Astrocyte (in vitro differentiated cells and primary cell): Measurements from ENCODE around the gene SMAD3. TPM values are rescaled to one million over a fixed set of nuclear protein-coding genes. Genes with fewer than 3 reads are reported as not detected.

Experiments used
- DNase-seq: peaks from one replicate; pipeline ENCODE4 v3.0.0-alpha.2; 2010; ENCODE audit warnings: low read depth
- FAIRE-seq: peaks from 2 replicates; lab custom pipeline; 2011; peaks lifted over from hg19 to GRCh38; lab: Jason Lieb, UNC
- H2AFZ ChIP-seq: 2 replicates; pipeline ENCODE4 v1.6.0; 2012; ENCODE audit warnings: low read depth, low read length, inconsistent platforms
- H3K27ac ChIP-seq: 2 replicates; pipeline ENCODE4 v1.5.1; 2011; ENCODE audit warnings: low read depth, low read length, inconsistent platforms
- H3K27me3 ChIP-seq: 2 replicates; pipeline ENCODE4 v1.6.0; 2011; ENCODE audit warnings: low read length, inconsistent platforms; ENCODE audit not compliant: insufficient read depth
- H3K36me3 ChIP-seq: 2 replicates; pipeline ENCODE4 v1.5.1; 2011; ENCODE audit warnings: low read length, inconsistent platforms; ENCODE audit not compliant: insufficient read depth
- H3K4me1 ChIP-seq: 2 replicates; pipeline ENCODE4 v1.5.1; 2011; ENCODE audit warnings: low read length, inconsistent platforms; ENCODE audit not compliant: insufficient read depth
- H3K4me2 ChIP-seq: 2 replicates; pipeline ENCODE4 v1.6.0; 2012; ENCODE audit warnings: low read length, inconsistent platforms
- H3K4me3 ChIP-seq: 2 replicates; pipeline ENCODE4 v1.5.1; 2011; ENCODE audit warnings: low read depth, mild to moderate bottlenecking, low read length, inconsistent platforms; ENCODE audit not compliant: insufficient read depth
- H3K79me2 ChIP-seq: 2 replicates; pipeline ENCODE4 v1.6.0; 2012; ENCODE audit warnings: mild to moderate bottlenecking, low read length, inconsistent platforms; ENCODE audit not compliant: insufficient read depth
- H3K9ac ChIP-seq: 2 replicates; pipeline ENCODE4 v1.6.0; 2012; ENCODE audit warnings: mild to moderate bottlenecking, low read length, inconsistent platforms
- H3K9me3 ChIP-seq: 2 replicates; pipeline ENCODE4 v1.5.1; 2012; ENCODE audit warnings: low read depth, mild to moderate bottlenecking, low read length, inconsistent platforms; ENCODE audit not compliant: insufficient read depth
- H4K20me1 ChIP-seq: 2 replicates; pipeline ENCODE4 v1.6.0; 2012; ENCODE audit warnings: low read length, inconsistent platforms; ENCODE audit not compliant: insufficient read depth
- H3K27ac Mint-ChIP-seq: one replicate; pipeline ENCODE4 v1.8.0; 2021; ENCODE audit warnings: mild to moderate bottlenecking, mixed read lengths; ENCODE audit not compliant: unreplicated experiment
- H3K27me3 Mint-ChIP-seq: one replicate; pipeline ENCODE4 v1.8.0; 2021; ENCODE audit warnings: low read depth, mixed read lengths; ENCODE audit not compliant: unreplicated experiment
- H3K36me3 Mint-ChIP-seq: one replicate; pipeline ENCODE4 v1.8.0; 2021; ENCODE audit warnings: low read depth, mixed read lengths; ENCODE audit not compliant: unreplicated experiment
- H3K4me1 Mint-ChIP-seq: one replicate; pipeline ENCODE4 v1.8.0; 2021; ENCODE audit warnings: low read depth, mixed read lengths; ENCODE audit not compliant: unreplicated experiment
- H3K4me3 Mint-ChIP-seq: one replicate; pipeline ENCODE4 v1.8.0; 2021; ENCODE audit warnings: mild to moderate bottlenecking, moderate library complexity, mixed read lengths; ENCODE audit not compliant: unreplicated experiment
- H3K9me3 Mint-ChIP-seq: one replicate; pipeline ENCODE4 v1.8.0; 2021; ENCODE audit warnings: mild to moderate bottlenecking, mixed read lengths; ENCODE audit not compliant: unreplicated experiment
- EZH2 ChIP-seq: IDR thresholded peaks from 2 replicates; pipeline ENCODE4 v1.6.1; 2012; ENCODE audit warnings: mild to moderate bottlenecking, low read length, inconsistent platforms; ENCODE audit not compliant: insufficient read depth
- total RNA-seq: library from RNA; stranded (reverse); gene quantifications from 2 replicates; pipeline ENCODE4 v1.2.1, GENCODE V29; 2021
- TF ChIP-seq, protein P1 (sequence below): IDR thresholded peaks from 2 replicates; pipeline ENCODE4 v1.5.1; 2011; ENCODE audit warnings: low read depth, mild to moderate bottlenecking, inconsistent platforms, low read length, moderate library complexity; ENCODE audit not compliant: insufficient read depth

The SMAD3 gene
- total RNA-seq, 1 donor from 2014 or later: 78.0 TPM

GRCh38 chr15:67108122-67108961, 42.9 kb downstream of the SMAD3 start:
- Histone ChIP-seq H4K20me1 (no peaks in the 10 kb centered on the region), H3K9ac (peak overlapping the region; percentile 90), H2AFZ (no peak overlapping the region), H3K4me2 (peak overlapping the region; percentile 62), H3K9me3 (no peaks in the 10 kb centered on the region), H3K27ac (peak overlapping the region; percentile 100), H3K27me3 (no peaks in the 10 kb centered on the region), H3K36me3 (no peaks in the 10 kb centered on the region), H3K79me2 (peaks cover 79% of the 10 kb centered on the region), H3K4me1 (peaks cover 67% of the 10 kb centered on the region), H3K4me3 (no peak overlapping the region)
- FAIRE-seq (no peak), DNase-seq (peak; percentile 47)
- Mint-ChIP-seq H3K4me1 (peaks cover 74% of the 10 kb centered on the region), H3K36me3 (peaks cover 12% of the 10 kb centered on the region), H3K27ac (peak overlapping the region; percentile 99), H3K4me3 (peak overlapping the region; percentile 67), H3K9me3 (peaks cover 4% of the 10 kb centered on the region), H3K27me3 (no peaks in the 10 kb centered on the region)
- no peak for TF ChIP-seq EZH2
- TF ChIP-seq, protein P1, sequence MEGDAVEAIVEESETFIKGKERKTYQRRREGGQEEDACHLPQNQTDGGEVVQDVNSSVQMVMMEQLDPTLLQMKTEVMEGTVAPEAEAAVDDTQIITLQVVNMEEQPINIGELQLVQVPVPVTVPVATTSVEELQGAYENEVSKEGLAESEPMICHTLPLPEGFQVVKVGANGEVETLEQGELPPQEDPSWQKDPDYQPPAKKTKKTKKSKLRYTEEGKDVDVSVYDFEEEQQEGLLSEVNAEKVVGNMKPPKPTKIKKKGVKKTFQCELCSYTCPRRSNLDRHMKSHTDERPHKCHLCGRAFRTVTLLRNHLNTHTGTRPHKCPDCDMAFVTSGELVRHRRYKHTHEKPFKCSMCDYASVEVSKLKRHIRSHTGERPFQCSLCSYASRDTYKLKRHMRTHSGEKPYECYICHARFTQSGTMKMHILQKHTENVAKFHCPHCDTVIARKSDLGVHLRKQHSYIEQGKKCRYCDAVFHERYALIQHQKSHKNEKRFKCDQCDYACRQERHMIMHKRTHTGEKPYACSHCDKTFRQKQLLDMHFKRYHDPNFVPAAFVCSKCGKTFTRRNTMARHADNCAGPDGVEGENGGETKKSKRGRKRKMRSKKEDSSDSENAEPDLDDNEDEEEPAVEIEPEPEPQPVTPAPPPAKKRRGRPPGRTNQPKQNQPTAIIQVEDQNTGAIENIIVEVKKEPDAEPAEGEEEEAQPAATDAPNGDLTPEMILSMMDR: no peak

DNA sequence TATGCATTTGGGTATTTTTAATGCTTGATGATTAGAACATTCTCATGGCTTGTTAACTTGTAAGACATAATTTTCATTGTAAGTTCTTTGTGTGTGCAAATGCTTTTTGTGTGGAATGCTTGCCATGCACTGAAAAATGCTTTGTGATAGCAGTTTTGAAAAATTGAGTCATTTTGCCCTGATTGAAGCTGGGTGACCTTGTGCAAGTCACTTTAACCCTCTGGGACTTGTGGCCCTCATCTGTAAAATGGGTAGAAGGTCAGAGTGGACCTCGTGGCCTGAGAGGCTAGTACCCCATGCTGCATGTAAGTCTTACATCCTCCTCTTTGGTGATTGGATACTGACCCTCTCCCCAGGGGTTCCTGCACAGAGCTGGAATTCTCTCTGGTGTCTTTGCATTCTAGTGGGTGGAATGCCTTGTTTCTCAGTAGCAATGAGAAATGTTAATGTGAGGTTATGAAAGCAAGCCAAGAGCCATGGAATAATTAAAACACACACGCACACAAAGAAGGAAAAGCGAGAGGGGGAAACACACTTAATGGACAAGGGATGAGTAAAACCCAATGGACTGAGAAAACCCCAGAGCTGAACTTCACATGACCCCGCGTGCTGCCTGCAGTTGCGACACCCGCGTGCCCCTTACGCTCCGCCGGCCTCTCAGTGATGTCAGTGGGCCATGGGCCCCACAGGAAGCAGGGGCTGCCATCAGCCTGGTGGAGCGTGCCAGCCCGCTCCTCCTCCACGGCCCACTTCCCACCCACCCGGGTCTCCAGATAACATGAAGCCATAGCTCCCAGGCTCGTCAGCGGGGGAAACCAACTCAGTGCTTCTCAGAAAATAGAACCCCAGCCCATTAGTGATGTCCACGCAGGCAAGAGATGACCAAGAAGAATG, 44.0 kb downstream of the SMAD3 start:
- peaks cover 65% of the 10 kb centered on the region for H3K4me1 Mint-ChIP-seq
- H3K27ac Mint-ChIP-seq: peak overlapping the region; percentile 99
- H3K36me3 Mint-ChIP-seq: peaks cover 15% of the 10 kb centered on the region
- H3K9me3 Mint-ChIP-seq: peaks cover 8% of the 10 kb centered on the region
- FAIRE-seq (peak; percentile 59), DNase-seq (peak; percentile 100)
- H3K9me3 ChIP-seq: no peaks in the 10 kb centered on the region
- H3K4me3 Mint-ChIP-seq: no peak overlapping the region
- peaks cover 79% of the 10 kb centered on the region for H3K79me2 ChIP-seq
- H3K4me1 ChIP-seq: peaks cover 59% of the 10 kb centered on the region
- H2AFZ ChIP-seq: no peak overlapping the region
- peak overlapping the region; percentile 90 for H3K9ac ChIP-seq
- no peak overlapping the region for H3K4me3 ChIP-seq
- peak overlapping the region; percentile 62 for H3K4me2 ChIP-seq
- TF ChIP-seq EZH2: no peak
- TF ChIP-seq, protein P1: no peak
- no peaks in the 10 kb centered on the region for H4K20me1 ChIP-seq
- H3K36me3 ChIP-seq: no peaks in the 10 kb centered on the region
- H3K27me3 ChIP-seq: no peaks in the 10 kb centered on the region
- H3K27me3 Mint-ChIP-seq: no peaks in the 10 kb centered on the region
- peak overlapping the region; percentile 100 for H3K27ac ChIP-seq
